A673 (cell line): Measurements from ENCODE around the gene RANBP3L. TPM values are rescaled to one million over a fixed set of nuclear protein-coding genes. Genes with fewer than 3 reads are reported as not detected.
A peak's percentile ranks its signal among the peaks of the same experiment; 100 is the strongest.

Source experiments
- BruUV-seq: library from RNA; stranded (reverse); fragments of 400-500 nt; replicated peaks from 2 replicates; lab custom pipeline; 2021; lab: Mats Ljungman, UMichigan
- CTCF ChIA-PET: fragments of 300-600 bp; sonication (Branson Sonifier 250); formaldehyde crosslinking; loops from one replicate; lab custom pipeline; 2022; ENCODE audit warnings: antibody characterized with exemption; lab: Charles Lee
- POLR2A ChIA-PET: fragments of 300-600 bp; sonication (Branson Sonifier 250); formaldehyde crosslinking; loops from one replicate; lab custom pipeline; 2022; ENCODE audit warnings: antibody characterized with exemption; ENCODE audit not compliant: low non-redundant PET; lab: Charles Lee
- DNase-seq: peaks from one replicate; pipeline ENCODE4 v3.0.0-alpha.2; 2015; ENCODE audit warnings: low spot score
- H3K27ac ChIP-seq: fragments of 200-600 bp; sonication (generic); 2 replicates; pipeline ENCODE4 v1.5.1; 2016; ENCODE audit warnings: mixed run types, low read depth, mild to moderate bottlenecking, mixed read lengths, antibody characterized with exemption, low read length; ENCODE audit not compliant: poor library complexity, severe bottlenecking
- H3K27me3 ChIP-seq: fragments of 200-600 bp; sonication (generic); replicated peaks from 2 replicates; pipeline ENCODE4 v1.6.1; 2017; ENCODE audit warnings: mixed run types, low read depth, mild to moderate bottlenecking, mixed read lengths, antibody characterized with exemption, low read length; ENCODE audit not compliant: insufficient read depth, poor library complexity
- H3K36me3 ChIP-seq: fragments of 200-600 bp; sonication (generic); 2 replicates; pipeline ENCODE4 v1.6.1; 2016; ENCODE audit warnings: mixed run types, mild to moderate bottlenecking, mixed read lengths, antibody characterized with exemption, low read length; ENCODE audit not compliant: insufficient read depth, poor library complexity, severe bottlenecking
- H3K4me1 ChIP-seq: fragments of 200-600 bp; sonication (generic); 2 replicates; pipeline ENCODE4 v1.6.1; 2017; ENCODE audit warnings: mixed run types, mild to moderate bottlenecking, mixed read lengths, antibody characterized with exemption, low read length; ENCODE audit not compliant: insufficient read depth, poor library complexity, severe bottlenecking
- H3K4me3 ChIP-seq: fragments of 200-600 bp; sonication (generic); 2 replicates; pipeline ENCODE4 v1.5.1; 2016; ENCODE audit warnings: low read depth, mixed run types, mild to moderate bottlenecking, mixed read lengths, low read length; ENCODE audit not compliant: poor library complexity, severe bottlenecking
- H3K9me3 ChIP-seq: fragments of 200-600 bp; sonication (generic); 2 replicates; pipeline ENCODE4 v1.6.1; 2016; ENCODE audit warnings: mixed run types, low read depth, mild to moderate bottlenecking, mixed read lengths, antibody characterized with exemption, low read length; ENCODE audit not compliant: poor library complexity, severe bottlenecking
- CTCF ChIP-seq: fragments of 300-800, 200-600 bp; sonication (generic); conservative IDR thresholded peaks from 2 replicates; pipeline ENCODE4 v1.5.1; 2017; ENCODE audit warnings: low read depth, mild to moderate bottlenecking, antibody characterized with exemption, low read length, moderate library complexity, mixed read lengths
- EZH2 ChIP-seq: fragments of 200-600 bp; sonication (generic); IDR thresholded peaks from 2 replicates; pipeline ENCODE4 v1.6.1; 2017; ENCODE audit warnings: borderline replicate concordance, low read depth, mild to moderate bottlenecking, mixed read lengths, antibody characterized with exemption, low read length; ENCODE audit not compliant: poor library complexity, severe bottlenecking
- intact Hi-C: fragments of 100-400 bp; cut with micrococcal nuclease; formaldehyde crosslinking; loops from one replicate; pipeline ENCODE4 v1.10.0; 2022; ENCODE audit not compliant: unreplicated experiment
- total RNA-seq: library from RNA; stranded (reverse); gene quantifications from 2 replicates; pipeline ENCODE4 v1.2.3, GENCODE V29; 2021

The RANBP3L gene
- total RNA-seq, 1 experiment from 2014 or later = not detected

DNA sequence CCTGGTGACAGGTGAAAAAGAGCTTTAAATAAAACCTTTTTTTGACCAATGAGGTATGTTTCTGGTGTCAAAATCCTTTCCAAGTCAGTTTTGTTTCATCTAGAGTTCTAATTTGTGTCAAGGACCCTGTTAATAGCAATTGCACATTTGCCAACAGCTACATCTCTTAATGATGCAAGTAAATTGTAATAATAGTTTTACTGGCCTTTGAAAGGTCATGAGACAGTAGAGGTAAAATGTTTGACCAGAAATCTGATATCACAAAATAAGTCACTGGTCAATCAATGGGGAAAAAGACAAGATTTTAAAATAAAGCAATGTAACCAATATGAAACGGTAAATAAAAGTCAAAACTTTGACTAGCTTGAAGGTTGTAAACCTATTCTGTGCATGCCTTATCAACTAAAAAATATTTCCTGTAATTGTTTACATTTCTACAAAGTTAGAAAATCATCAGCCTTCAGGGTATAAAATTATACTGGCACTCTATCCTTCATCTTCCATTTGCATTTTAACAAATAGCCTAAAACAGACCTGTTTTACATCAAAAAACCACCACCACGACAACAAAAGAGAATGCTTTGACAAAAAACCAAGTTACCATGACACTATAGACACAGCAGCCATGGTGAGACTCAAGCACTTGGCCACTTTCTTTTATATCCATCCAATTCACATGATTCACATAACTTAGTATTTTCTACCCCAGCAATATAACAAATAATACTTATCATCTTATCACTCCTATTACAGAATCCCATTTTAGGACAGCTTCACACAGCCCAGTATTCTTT is 63.0 kb downstream of the RANBP3L start:
- CTCF ChIA-PET = no interaction called here
- Histone ChIP-seq H3K4me1 (peaks cover 32% of the 10 kb centered on the region), H3K36me3 (no peaks in the 10 kb centered on the region), H3K9me3 (no peaks in the 10 kb centered on the region), H3K4me3 (no peak overlapping the region), H3K27ac (no peak overlapping the region), H3K27me3 (no peaks in the 10 kb centered on the region)
- no TSS peak for BruUV-seq
- intact Hi-C loops = no loop called here
- no peak for TF ChIP-seq CTCF
- no peak for TF ChIP-seq EZH2
- POLR2A ChIA-PET = no interaction called here
- DNase-seq = no peak

DNA sequence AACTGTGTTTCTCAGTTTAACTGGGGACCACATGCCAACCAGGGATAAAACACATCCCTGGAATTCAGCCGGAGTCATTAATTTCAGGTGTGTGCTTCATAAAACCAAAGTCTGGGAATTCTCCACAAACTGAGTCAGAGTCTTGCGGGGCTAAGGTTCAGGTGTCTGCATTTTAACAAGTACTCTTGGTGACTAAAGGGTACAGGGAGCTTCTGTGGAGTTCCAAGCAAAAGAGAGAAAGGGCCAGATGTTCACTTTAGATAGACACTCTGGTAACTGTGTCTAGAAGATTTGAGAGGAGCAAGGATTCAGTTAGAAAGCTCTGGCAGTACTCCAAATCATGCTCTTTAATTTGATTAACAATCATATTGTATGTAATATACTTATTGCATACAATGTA is 64.0 kb downstream of the RANBP3L start:
- Histone ChIP-seq H3K27me3 (no peaks in the 10 kb centered on the region), H3K4me1 (peaks cover 32% of the 10 kb centered on the region), H3K27ac (no peak overlapping the region), H3K4me3 (no peak overlapping the region), H3K36me3 (no peaks in the 10 kb centered on the region), H3K9me3 (no peaks in the 10 kb centered on the region)
- TF ChIP-seq CTCF (no peak), EZH2 (no peak)
- ChIA-PET CTCF (no interaction called here), POLR2A (no interaction called here)
- BruUV-seq = no TSS peak
- intact Hi-C loops = no loop called here
- DNase-seq = no peak

GRCh38 chr5:36236801-36237200 is 64.9 kb downstream of the RANBP3L start:
- POLR2A ChIA-PET = no interaction called here
- BruUV-seq = no TSS peak

More at GRCh38 chr5:36236801-36237200, 64.9 kb downstream of the RANBP3L start:
- Histone ChIP-seq H3K4me3 (no peak overlapping the region), H3K27ac (no peak overlapping the region), H3K4me1 (peaks cover 32% of the 10 kb centered on the region), H3K27me3 (no peaks in the 10 kb centered on the region), H3K9me3 (no peaks in the 10 kb centered on the region), H3K36me3 (no peaks in the 10 kb centered on the region)
- intact Hi-C loops = no loop called here
- DNase-seq = peak; percentile 27
- TF ChIP-seq CTCF (no peak), EZH2 (no peak)
- CTCF ChIA-PET = no interaction called here
